Activated naive CD8-positive, alpha-beta T cell (primary cell): Measurements from ENCODE around the gene TBC1D12.
"Not testable (repeated sequence)": the region's sequence is repeated elsewhere in the genome, so short reads cannot be mapped to it uniquely, and the experiment has no call there.

ENCODE experiments used
- H3K27ac Mint-ChIP-seq: one replicate; pipeline ENCODE4 v1.8.0; 2021; ENCODE audit warnings: mixed read lengths
- H3K27me3 Mint-ChIP-seq: one replicate; pipeline ENCODE4 v1.8.0; 2021; ENCODE audit warnings: mixed read lengths
- H3K36me3 Mint-ChIP-seq: one replicate; pipeline ENCODE4 v1.8.0; 2021; ENCODE audit warnings: mixed read lengths
- H3K4me1 Mint-ChIP-seq: one replicate; pipeline ENCODE4 v1.8.0; 2021; ENCODE audit warnings: low read depth, mixed read lengths
- H3K4me3 Mint-ChIP-seq: one replicate; pipeline ENCODE4 v1.8.0; 2021; ENCODE audit warnings: mild to moderate bottlenecking, mixed read lengths
- H3K9me3 Mint-ChIP-seq: one replicate; pipeline ENCODE4 v1.8.0; 2021; ENCODE audit warnings: low read depth, mixed read lengths

The TBC1D12 gene

GRCh38 chr10:94392117-94392516 lies 10.2 kb upstream of the TBC1D12 start:
- H3K9me3 Mint-ChIP-seq, H3K27ac Mint-ChIP-seq: not testable (repeated sequence)

GRCh38 chr10:94397549-94398370 lies 4.6 kb upstream of the TBC1D12 start:
- H3K9me3 Mint-ChIP-seq, result no peaks in the 10 kb centered on the region
- no peak overlapping the region for H3K27ac Mint-ChIP-seq
- H3K27me3 Mint-ChIP-seq, result peaks cover 18% of the 10 kb centered on the region
- peaks cover 4% of the 10 kb centered on the region for H3K4me1 Mint-ChIP-seq
- no peaks in the 10 kb centered on the region for H3K36me3 Mint-ChIP-seq
- H3K4me3 Mint-ChIP-seq, result no peak overlapping the region

More at GRCh38 chr10:94392117-94392516, 10.2 kb upstream of the TBC1D12 start:
- not testable (repeated sequence) for H3K4me1 Mint-ChIP-seq, H3K4me3 Mint-ChIP-seq, H3K36me3 Mint-ChIP-seq, H3K27me3 Mint-ChIP-seq

- Mint-ChIP-seq H3K9me3 (no peaks in the 10 kb centered on the region), H3K27me3 (peaks cover 20% of the 10 kb centered on the region), H3K27ac (no peak overlapping the region), H3K36me3 (no peaks in the 10 kb centered on the region), H3K4me1 (peaks cover 6% of the 10 kb centered on the region), H3K4me3 (no peak overlapping the region)
These were observed 3.6 kb upstream of the TBC1D12 start for GRCh38 chr10:94398762-94399161.

- Mint-ChIP-seq H3K27me3 (peaks cover 35% of the 10 kb centered on the region), H3K4me3 (no peak overlapping the region), H3K27ac (no peak overlapping the region), H3K4me1 (peaks cover 9% of the 10 kb centered on the region), H3K9me3 (no peaks in the 10 kb centered on the region), H3K36me3 (no peaks in the 10 kb centered on the region)
These were observed 570 bp downstream of the TBC1D12 start for GRCh38 chr10:94402843-94403379.

GRCh38 chr10:94403380-94404213 lies 1.3 kb downstream of the TBC1D12 start:
- H3K36me3 Mint-ChIP-seq, result no peaks in the 10 kb centered on the region
- no peaks in the 10 kb centered on the region for H3K9me3 Mint-ChIP-seq
- peaks cover 9% of the 10 kb centered on the region for H3K4me1 Mint-ChIP-seq
- peak overlapping the region; percentile 84 for H3K4me3 Mint-ChIP-seq
- H3K27ac Mint-ChIP-seq, result no peak overlapping the region
- H3K27me3 Mint-ChIP-seq, result peaks cover 39% of the 10 kb centered on the region

- no peaks in the 10 kb centered on the region for H3K36me3 Mint-ChIP-seq
- H3K4me3 Mint-ChIP-seq, result no peak overlapping the region
- no peak overlapping the region for H3K27ac Mint-ChIP-seq
- H3K27me3 Mint-ChIP-seq, result peaks cover 37% of the 10 kb centered on the region
- no peaks in the 10 kb centered on the region for H3K9me3 Mint-ChIP-seq
- peaks cover 9% of the 10 kb centered on the region for H3K4me1 Mint-ChIP-seq
These were observed 3.1 kb downstream of the TBC1D12 start for GRCh38 chr10:94405406-94405805.

GRCh38 chr10:94407668-94408067 lies 5.3 kb downstream of the TBC1D12 start:
- H3K27me3 Mint-ChIP-seq, result peaks cover 33% of the 10 kb centered on the region
- no peaks in the 10 kb centered on the region for H3K36me3 Mint-ChIP-seq
- peaks cover 5% of the 10 kb centered on the region for H3K4me1 Mint-ChIP-seq
- H3K27ac Mint-ChIP-seq, result no peak overlapping the region
- no peaks in the 10 kb centered on the region for H3K9me3 Mint-ChIP-seq
- H3K4me3 Mint-ChIP-seq, result no peak overlapping the region

- H3K9me3 Mint-ChIP-seq, result no peaks in the 10 kb centered on the region
- no peaks in the 10 kb centered on the region for H3K4me1 Mint-ChIP-seq
- peaks cover 32% of the 10 kb centered on the region for H3K27me3 Mint-ChIP-seq
These were observed 6.8 kb downstream of the TBC1D12 start for GRCh38 chr10:94409021-94409657.

GRCh38 chr10:94411304-94411703 lies 9.0 kb downstream of the TBC1D12 start:
- Mint-ChIP-seq H3K4me1 (no peaks in the 10 kb centered on the region), H3K27ac (no peak overlapping the region), H3K36me3 (no peaks in the 10 kb centered on the region), H3K9me3 (no peaks in the 10 kb centered on the region), H3K27me3 (peaks cover 29% of the 10 kb centered on the region), H3K4me3 (no peak overlapping the region)

More at GRCh38 chr10:94409021-94409657, 6.8 kb downstream of the TBC1D12 start:
- Mint-ChIP-seq H3K4me3 (no peak overlapping the region), H3K27ac (no peak overlapping the region), H3K36me3 (no peaks in the 10 kb centered on the region)

- Mint-ChIP-seq H3K36me3 (no peaks in the 10 kb centered on the region), H3K27ac (no peak overlapping the region), H3K27me3 (peaks cover 19% of the 10 kb centered on the region), H3K9me3 (no peaks in the 10 kb centered on the region), H3K4me3 (no peak overlapping the region), H3K4me1 (no peaks in the 10 kb centered on the region)
These were observed 10.1 kb downstream of the TBC1D12 start for GRCh38 chr10:94412449-94412848.

- H3K9me3 Mint-ChIP-seq, result no peaks in the 10 kb centered on the region
- H3K36me3 Mint-ChIP-seq, result no peaks in the 10 kb centered on the region
- no peaks in the 10 kb centered on the region for H3K4me1 Mint-ChIP-seq
- no peak overlapping the region for H3K27ac Mint-ChIP-seq
- peaks cover 13% of the 10 kb centered on the region for H3K27me3 Mint-ChIP-seq
- H3K4me3 Mint-ChIP-seq, result no peak overlapping the region
These were observed 11.0 kb downstream of the TBC1D12 start for GRCh38 chr10:94413361-94413760.

- no peaks in the 10 kb centered on the region for H3K36me3 Mint-ChIP-seq
- H3K27ac Mint-ChIP-seq, result no peak overlapping the region
- no peak overlapping the region for H3K4me3 Mint-ChIP-seq
- H3K4me1 Mint-ChIP-seq, result no peaks in the 10 kb centered on the region
- H3K27me3 Mint-ChIP-seq, result peaks cover 5% of the 10 kb centered on the region
- no peaks in the 10 kb centered on the region for H3K9me3 Mint-ChIP-seq
These were observed 14.6 kb downstream of the TBC1D12 start for GRCh38 chr10:94416896-94417295.

GRCh38 chr10:94417321-94417720 lies 15.0 kb downstream of the TBC1D12 start:
- Mint-ChIP-seq H3K27me3 (peaks cover 5% of the 10 kb centered on the region), H3K27ac (no peak overlapping the region), H3K9me3 (no peaks in the 10 kb centered on the region), H3K4me3 (no peak overlapping the region), H3K4me1 (no peaks in the 10 kb centered on the region), H3K36me3 (no peaks in the 10 kb centered on the region)

GRCh38 chr10:94420516-94420915 lies 18.2 kb downstream of the TBC1D12 start:
- no peak overlapping the region for H3K27ac Mint-ChIP-seq
- H3K4me3 Mint-ChIP-seq, result no peak overlapping the region
- peaks cover 15% of the 10 kb centered on the region for H3K27me3 Mint-ChIP-seq
- H3K36me3 Mint-ChIP-seq, result peaks cover 3% of the 10 kb centered on the region
- H3K9me3 Mint-ChIP-seq, result no peaks in the 10 kb centered on the region
- no peaks in the 10 kb centered on the region for H3K4me1 Mint-ChIP-seq
